ENCODE data around the gene CENPT.
A peak's percentile ranks its signal among the peaks of the same experiment; 100 is the strongest.
"Not testable (repeated sequence)": the region's sequence is repeated elsewhere in the genome, so short reads cannot be mapped to it uniquely, and the experiment has no call there.

The CENPT gene

DNA sequence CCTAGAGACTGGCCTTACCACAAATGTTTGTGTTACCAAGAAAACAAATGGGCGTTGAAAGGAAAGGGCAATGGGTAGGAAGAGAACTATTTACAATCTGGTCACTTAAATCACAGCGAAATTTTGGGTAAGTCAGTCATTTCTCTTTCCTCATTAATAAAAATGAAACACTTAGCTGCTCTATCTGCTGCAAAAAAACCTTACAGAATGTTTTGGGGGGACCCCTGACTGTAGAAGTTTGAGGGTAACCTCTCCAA, 1.5 kb downstream of the CENPT start:
- no peak for DNase-seq (ENCODE audit: low spot score)

DNA sequence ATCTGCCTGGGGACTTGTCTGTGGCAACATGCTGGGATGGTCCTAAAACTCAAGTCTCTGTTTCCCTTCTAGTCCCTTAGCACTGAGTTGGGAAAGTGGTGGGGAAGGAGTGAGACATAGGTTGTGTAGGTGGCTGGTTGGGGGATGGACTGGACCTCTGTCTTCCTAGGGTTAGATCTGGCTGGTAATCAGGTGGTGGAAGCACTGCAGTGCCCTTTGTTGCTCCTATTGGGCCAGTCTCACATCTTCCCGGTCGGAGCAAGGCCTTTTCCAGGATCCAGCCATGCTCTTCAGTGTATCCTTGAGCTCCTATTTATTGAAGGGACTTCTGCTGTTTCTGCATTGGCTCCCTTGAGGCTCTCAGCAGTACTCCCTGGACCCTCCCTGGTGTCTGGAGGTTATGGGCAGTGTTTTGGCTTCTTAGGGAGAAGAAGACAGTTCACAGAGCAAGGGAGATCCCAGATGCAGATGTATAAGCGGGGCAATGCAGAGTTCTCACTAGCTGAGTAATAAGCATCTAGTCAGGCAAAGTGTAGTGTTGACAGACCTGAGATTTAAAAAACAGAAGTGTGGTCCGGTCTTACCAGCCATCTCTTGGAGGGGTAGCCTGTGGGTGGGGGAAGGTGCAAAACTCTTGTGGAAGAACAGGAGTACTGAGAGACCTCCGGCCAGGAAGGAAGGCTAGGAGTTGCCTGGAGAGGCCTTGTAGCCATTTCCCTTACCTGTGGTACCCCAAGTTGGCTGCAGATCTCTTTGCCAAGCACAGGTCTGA, 2.0 kb downstream of the CENPT start:
- no peak for DNase-seq (ENCODE audit: low spot score)

DNA sequence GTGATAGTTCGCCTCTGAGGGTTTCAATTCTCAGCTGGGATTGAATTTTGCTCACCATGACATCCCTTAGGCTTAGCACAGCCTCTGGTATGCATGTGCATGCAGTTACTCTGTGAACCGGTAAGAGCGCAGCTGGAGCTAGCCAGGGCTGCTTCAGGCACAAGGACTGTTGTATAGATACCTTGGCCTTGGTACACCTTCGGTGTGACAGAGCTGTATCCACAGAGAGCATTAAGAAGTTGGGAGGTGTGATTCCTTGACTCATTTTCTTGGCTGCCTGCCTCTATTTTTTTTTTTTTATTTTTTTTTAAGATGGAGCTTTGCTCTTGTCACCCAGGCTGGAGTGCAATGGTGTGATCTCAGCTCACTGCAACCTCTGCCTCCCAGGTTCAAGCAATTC, 3.0 kb downstream of the CENPT start:
- DNase-seq (ENCODE audit: low spot score), result no peak

DNA sequence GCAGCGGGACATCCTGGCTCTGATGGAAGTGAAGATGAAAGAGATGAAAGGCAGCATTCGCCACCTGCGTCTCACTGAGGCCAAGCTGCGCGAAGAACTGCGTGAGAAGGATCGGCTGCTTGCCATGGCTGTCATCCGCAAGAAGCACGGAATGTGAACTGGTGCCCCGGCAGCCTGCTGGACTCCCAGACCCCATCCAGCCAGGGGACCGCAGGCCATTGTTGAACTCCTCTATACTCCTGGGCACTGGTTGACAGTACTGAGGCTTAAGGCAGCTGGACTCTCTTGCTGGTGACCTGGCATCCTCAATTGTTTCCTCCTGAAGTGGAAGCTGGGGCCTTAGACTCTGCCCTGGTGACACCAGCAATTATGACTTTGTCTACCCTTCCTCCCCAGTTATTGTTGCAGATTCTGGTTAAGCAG, 4.1 kb downstream of the CENPT start:
- DNase-seq (ENCODE audit: low spot score), result no peak

DNA sequence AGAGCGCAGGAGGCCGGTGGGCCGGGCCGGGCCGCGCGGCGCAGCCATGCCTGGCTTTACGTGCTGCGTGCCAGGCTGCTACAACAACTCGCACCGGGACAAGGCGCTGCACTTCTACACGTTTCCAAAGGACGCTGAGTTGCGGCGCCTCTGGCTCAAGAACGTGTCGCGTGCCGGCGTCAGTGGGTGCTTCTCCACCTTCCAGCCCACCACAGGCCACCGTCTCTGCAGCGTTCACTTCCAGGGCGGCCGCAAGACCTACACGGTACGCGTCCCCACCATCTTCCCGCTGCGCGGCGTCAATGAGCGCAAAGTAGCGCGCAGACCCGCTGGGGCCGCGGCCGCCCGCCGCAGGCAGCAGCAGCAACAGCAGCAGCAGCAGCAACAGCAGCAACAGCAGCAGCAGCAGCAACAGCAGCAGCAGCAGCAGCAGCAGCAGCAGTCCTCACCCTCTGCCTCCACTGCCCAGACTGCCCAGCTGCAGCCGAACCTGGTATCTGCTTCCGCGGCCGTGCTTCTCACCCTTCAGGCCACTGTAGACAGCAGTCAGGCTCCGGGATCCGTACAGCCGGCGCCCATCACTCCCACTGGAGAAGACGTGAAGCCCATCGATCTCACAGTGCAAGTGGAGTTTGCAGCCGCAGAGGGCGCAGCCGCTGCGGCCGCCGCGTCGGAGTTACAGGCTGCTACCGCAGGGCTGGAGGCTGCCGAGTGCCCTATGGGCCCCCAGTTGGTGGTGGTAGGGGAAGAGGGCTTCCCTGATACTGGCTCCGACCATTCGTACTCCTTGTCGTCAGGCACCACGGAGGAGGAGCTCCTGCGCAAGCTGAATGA, 4.8 kb downstream of the CENPT start:
- DNase-seq (ENCODE audit: low spot score), result peak; percentile 49

DNA sequence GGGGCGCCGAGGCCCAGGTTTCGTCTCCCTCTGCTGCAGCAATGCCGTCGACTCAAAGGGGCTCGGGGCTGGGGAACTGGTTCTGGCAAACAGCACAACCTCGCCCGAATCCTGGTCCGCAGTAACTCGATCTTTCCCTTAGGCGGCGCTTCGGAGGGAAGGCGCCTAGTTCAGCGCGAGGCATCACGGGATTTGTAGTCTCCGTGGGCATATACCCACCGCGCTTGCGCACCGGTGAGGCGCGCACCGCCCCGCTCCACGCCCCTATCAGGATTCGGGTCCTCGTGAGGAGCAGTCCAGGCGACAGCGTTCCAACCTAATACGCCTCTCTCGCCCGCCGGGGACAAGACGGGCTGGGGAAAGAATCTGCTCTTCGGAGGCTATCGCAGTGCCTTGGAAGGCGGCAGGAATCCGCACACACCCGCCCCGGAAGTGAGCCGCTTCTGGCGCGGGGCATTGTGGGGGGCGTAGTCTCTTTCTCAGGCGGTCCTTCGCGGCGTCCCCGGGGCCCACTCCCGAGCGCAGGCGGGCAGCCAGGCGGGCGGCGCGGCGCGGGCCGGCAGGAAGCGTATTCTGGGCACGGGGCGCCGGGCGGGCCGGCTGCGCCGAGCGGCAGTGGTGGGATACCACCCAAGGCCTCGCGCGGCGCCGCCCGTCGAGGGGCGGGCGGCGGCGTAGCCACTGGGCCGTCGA, 5.5 kb downstream of the CENPT start, which contains the start of gene THAP11:
Gene THAP11 (plus strand): TSS at position 505 of the 693 bp plus-strand sequence. CDS start 235 bp downstream, outside the sequence.
- DNase-seq (ENCODE audit: low spot score), result peak; percentile 91

DNA sequence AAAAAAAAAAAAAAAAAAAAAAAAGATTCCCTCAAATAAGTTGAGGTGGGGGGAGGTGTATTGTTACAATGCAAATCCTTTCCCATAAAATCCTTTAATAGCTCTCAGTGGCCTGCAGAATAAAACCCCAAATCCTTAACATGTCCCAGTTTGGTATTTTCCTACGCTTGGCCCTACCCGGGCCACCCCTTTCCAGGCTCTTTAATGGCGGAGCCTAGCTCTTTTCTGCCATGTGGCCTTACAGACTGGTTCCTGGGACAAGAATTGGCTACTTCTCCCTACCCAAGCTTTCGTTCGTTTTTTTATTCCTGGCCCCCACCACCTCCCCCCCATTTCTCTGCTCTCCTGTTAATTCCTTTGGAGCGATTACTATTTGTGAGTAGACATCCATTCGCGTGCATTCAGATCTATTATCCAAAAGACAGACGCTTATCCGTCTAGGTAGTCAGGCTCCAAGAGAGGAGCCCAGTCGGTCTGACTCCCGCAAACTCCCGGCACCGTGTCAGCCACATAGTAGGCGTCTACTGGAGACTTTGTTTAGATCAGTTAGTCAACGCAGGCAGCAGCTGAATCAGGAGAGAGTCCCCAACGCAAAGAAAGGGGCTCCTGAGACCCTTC, 6.2 kb downstream of the CENPT start:
- DNase-seq (ENCODE audit: low spot score), result no peak

DNA sequence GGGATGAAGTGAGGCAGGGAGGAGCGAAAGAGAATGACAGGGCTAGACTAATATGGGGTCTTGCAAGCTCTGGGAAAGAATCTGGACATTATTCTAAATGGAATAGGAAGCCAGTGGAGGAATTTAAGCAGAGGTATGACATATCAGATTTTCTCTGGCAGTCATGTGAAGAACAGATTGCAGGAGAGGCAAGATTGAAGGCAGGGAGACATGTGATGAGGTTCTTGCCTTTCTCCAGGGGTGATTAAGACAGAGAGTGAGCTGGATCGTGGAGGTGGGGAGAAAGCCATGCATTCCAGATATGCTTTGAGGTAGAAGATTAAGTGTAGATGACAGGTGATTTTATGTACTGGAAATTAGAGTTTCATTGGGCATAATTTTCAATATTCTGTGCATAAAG, 9.7 kb downstream of the CENPT start:
- no peak for DNase-seq (ENCODE audit: low spot score)

DNA sequence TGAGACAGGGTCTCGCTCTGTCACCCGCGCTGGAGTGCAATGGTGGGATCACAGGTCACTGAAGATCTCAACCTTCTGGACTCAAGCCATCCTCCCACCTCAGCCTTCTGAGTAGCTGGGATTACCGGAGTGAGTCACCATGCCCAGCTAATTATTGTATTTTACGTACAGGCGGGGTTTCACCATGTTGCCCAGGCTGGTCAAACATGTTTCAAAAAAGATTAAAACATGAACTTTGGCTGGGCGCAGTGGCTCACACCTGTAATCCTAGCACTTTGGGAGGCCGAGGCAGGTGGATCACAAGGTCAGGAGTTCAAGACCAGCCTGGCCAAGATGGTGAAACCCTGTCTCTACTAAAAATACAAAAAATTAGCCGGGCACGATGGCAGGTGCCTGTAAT, 10.3 kb downstream of the CENPT start:
- not testable (repeated sequence) for DNase-seq (ENCODE audit: low spot score)

DNA sequence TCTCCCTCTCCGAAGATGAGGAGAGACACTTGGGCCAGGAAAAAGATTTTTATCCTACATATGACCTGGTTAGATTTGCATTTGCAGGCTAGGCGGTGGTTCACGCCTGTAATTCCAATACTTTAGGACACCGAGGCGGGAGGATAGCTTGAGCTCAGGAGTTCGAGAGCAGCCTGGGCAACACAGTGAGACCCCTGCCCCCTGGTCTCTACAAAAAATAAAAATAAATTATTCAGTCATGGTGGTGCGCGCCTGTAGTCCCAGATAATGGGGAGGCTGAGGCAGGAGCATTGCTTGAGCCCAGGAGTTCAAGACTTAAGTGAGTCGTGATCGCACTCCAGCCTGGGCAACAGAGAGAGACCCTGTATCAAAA, 13.3 kb downstream of the CENPT start:
- no peak for DNase-seq (ENCODE audit: low spot score)

DNA sequence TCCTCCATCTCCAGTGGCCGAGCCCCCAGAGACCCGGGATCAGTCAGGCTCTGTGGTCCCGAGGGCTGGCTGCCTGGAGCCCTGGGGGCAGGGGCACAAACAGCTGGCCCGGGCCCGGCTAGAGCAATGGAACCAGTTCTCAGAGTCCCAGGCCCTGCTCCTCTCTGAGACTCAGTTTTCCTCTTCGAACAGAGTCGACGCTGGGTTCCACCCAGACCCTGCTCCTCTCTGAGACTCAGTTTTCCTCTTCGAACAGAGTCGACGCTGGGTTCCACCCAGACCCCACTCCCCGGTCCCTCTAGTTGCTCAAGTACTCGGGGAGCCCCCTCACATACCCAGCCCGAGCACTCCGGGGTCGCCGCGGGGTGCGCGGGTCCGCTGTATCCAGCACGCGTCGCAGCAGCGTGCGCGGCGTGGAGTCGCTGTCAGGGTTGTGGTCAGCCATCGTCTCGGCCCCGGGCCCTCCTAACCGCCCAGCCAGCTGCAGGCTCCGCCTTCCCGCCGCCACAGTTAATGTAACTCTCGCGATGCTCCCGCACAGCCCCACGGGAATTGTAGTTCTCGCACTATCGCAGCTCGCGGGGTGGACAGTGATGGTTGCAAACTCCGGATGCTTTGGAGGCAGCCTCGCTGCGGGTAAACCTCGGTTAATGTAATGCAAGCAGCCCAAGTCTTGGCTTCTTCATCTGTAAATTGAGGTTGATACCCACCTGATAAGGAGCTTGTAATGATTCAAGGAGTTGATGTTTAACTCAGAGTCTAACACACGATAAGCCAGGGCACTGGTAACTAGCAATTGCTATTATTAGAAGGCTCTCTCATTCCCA, 13.9 kb downstream of the CENPT start:
- peak; percentile 92 for DNase-seq (ENCODE audit: low spot score)

DNA sequence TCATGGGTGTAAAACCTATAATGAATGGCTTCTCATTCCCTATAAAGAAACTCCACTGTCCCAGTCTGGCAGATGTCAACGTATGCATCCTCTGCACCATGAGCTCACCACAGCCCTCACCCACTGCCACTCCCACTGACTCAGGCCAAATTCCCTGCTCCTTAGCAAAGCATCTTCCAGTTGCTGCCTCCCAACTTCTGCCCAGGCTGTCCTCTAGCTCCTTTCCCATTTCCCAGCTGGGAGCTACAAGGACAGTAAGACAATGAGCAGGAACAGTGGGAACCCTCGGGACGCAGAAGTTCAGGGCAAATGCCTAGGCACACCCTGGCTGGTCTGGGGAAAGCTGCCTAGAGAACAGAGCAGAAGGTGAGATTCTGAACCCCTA, 14.5 kb downstream of the CENPT start:
- DNase-seq (ENCODE audit: low spot score), result no peak

DNA sequence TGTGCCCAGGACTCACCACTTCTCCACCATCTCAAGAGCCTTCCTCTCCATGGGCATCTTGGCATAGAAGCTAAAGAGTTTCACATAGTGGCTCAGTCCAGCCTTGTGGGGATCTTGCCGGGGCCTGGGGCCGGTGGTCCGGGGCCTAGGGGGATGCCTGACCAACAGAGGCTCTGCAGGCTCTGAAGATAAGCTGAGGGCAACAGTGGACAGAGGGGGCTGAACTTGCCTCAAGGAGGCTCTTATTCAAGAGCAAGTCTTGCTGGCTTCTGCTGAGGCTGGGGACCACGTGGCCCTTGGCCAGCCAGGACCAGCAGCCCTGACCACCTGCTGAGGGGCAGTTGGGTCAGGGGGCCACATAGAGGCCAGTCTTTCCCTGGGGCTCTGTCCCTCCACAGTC, 18.8 kb downstream of the CENPT start:
- DNase-seq (ENCODE audit: low spot score), result no peak

DNA sequence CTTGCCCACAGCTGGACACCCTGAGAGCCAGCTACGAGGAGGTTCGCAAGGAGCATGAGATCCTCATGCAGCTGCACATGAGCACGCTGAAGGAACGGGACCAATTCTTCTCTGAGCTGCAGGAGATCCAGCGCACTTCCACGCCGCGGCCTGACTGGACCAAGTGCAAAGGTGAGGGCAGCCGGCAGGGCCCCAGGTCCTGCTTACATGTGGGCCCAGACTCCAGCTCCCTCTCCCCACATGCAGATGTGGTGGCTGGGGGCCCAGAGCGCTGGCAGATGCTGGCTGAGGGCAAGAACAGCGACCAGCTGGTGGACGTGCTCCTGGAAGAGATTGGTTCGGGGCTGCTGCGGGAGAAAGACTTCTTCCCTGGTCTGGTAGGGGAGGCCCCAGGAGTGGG, 21.6 kb downstream of the CENPT start:
- DNase-seq (ENCODE audit: low spot score), result no peak

DNA sequence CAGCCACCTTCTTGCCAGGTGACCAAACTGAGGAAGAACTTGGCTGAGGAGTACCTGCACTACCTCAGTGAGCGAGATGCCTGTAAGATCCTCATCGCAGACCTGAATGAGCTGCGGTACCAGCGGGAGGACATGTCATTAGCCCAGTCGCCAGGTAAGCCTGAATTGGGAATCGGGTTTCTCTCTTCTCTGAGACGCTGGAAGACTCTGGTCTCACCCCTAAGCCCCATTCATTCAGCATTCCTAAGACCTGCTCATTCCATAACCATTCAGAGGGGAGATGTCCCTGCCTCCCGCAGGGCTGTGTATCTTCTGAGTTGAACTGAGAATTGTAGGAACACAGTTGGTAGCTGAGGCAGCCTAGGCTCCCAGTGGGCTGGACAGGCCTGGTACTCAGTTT, 22.4 kb downstream of the CENPT start:
- DNase-seq (ENCODE audit: low spot score), result no peak

DNA sequence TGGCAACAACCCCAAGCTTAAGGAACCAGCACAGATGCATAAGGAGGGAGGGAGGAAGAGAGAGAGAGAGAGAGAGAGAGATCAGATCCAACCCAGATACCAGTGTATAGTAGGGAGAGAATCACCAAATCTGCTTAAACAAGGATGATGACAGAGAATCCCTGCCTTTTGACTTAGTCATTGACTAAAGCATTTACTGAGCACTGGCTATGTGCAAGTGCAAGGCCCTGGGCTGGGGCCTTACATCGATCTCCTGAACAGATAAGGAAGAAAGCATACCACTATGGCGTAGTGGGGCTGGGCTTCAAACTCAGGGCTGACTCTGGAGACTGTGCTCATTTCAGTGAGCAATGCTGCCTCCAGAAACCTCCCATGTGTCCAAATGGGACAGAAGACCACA, 25.0 kb downstream of the CENPT start:
- DNase-seq (ENCODE audit: low spot score), result no peak

DNA sequence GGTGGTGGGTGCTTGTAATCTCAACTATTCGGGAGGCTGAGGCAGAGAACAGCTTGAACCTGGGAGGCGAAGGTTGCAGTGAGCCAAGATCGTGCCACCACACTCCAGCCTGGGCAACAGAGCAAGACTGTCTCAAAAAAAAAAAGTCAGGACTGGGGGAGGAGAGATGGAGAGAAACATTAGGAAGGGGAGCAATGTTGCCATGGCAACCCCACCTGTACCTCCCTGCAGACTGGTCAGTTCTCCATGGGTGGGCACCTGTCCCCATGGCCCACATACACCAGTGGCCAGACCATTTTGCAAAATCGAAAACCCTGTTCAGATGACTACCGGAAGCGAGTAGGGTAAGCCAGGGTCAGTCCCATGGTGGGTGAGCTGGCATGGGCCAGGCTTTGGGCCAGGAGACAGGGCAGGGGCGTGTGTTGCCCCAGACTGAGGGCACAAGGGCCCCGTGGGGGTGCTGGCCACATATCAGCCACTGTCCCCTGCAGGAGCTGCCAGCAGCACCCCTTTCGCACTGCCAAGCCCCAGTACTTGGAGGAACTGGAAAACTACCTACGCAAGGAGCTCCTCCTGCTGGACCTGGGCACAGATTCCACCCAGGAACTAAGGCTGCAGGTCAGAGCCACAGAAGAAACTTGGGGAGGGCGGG, 26.8 kb downstream of the CENPT start:
- DNase-seq (ENCODE audit: low spot score), result no peak

DNA sequence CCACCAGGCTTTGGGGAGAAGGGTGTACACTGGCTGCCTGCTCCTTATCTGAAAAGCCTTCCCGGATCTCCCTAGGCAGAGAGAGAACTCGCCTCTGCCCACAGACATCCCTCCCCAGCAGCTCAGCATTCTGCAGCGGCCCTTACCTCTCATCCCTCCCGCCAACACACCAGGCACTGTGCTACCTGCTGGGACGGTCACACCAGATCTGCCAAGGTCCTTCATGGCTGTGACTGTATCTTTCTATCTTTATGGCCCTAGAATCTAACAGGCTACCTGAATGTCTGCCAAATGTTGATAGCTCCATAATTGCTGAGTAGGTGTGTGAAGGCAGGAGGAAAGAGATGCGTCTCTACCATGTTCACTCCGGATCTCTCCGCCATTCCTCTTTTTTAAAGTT, 32.9 kb downstream of the CENPT start:
- DNase-seq (ENCODE audit: low spot score), result no peak

DNA sequence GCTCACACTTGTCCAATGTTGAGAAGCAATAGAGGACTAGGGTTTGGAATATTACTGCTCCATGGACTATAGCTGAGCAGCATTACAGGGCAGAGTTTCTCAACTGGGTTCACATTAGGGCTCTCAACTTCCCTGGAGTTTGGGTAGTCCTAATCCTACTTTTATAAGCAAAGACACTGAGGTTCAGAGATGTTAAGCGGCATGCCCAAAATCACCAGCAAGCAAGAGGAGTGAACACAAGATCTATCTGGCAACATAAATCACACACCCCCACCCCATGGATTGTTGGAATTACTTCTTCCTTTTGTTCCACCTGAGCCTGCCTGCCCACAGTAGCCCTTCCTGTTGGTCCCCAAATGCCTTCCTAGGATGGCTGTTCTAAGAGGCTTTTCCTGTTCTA, 35.6 kb downstream of the CENPT start:
- DNase-seq (ENCODE audit: low spot score), result no peak

DNA sequence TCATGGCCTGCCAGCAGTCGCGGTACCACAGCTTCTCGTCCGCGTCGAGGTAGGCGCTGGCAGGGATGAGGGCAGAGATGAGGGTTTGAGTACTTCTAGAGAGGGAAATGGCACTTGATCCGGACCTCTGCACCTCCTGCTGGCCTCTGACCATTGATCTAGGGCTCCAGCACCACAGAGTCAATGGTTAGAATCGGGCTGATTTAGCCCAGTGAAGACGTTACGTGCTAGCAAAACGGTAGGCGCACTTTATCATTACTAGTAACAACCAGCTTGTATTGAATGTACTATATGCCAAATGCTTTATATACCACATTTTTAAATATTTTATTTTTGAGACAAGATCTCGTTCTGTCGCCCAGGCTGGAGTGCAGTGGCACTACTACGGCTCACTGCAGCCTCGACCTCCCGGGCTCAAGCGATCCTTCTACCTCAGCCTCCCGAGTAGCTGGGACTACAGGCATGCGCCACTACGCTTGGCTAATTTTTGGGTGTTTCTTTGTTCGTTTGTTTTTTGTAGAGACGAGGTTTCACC, 40.3 kb downstream of the CENPT start:
- DNase-seq (ENCODE audit: low spot score), result no peak

All from germinal center (tissue), 1 donor.